ENCODE measurements around the gene CCDC33. TPM values are rescaled to one million over a fixed set of nuclear protein-coding genes. Genes with fewer than 3 reads are reported as not detected.

The CCDC33 gene
- polyA plus RNA-seq, 1 of the 3 experiments (the other 2 are of a cell fraction) = 4.0 TPM

- H3K4me2 ChIP-seq = no peak overlapping the region
- no peaks in the 10 kb centered on the region for H3K36me3 ChIP-seq (replicated peaks in 1 of 2; ENCODE audit: control insufficient read depth in 1 of 2, insufficient read depth in 2 of 2, low read length in 1 of 2)
- POLR2A ChIA-PET = interaction anchor here (0.7 to 1.4 kb wide), 2 partner anchors 33 to 55 kb away, joined by 4 to 7 read pairs; no protein-coding TSS in a partner anchor
- H3K4me3 ChIP-seq (ENCODE audit: low read depth in 2 of 2, low read length in 1 of 2) = no peak overlapping the region
- no peaks in the 10 kb centered on the region for H3F3A ChIP-seq (replicated peaks; ENCODE audit: insufficient read depth)
- no peak for DNase-seq
- H3K27me3 ChIP-seq (ENCODE audit: insufficient read depth) = no peaks in the 10 kb centered on the region
- peaks cover 4 to 63% of the 10 kb centered on the region in 2 experiments; a peak in 3 of 4 replicates for H3K4me1 ChIP-seq (ENCODE audit: control insufficient read depth in 1 of 2, insufficient read depth in 2 of 2, low read depth in 1 of 2, low read length in 1 of 2)
- no peak overlapping the region for H3K9ac ChIP-seq
- TF ChIP-seq RFX5 (IDR thresholded peaks at IDR 0.05; ENCODE audit: low read length) (no peak), PBX3 (IDR thresholded peaks at IDR 0.05) (no peak)
- 74% methylated on average over 5 of the region's 7 CpGs for WGBS (ENCODE audit: low lambda C conversion rate)
- H3K27ac ChIP-seq (ENCODE audit: low read depth in 2 of 2, low read length in 1 of 2) = peak overlapping the region in 1 of 2 experiments; percentile 62; a peak in 2 of 4 replicates
- no peaks in the 10 kb centered on the region for H3K9me3 ChIP-seq
- H2AFZ ChIP-seq (ENCODE audit: low read depth) = no peak overlapping the region
- no peaks in the 10 kb centered on the region for H3K79me2 ChIP-seq (ENCODE audit: insufficient read depth)
- no peaks in the 10 kb centered on the region for H3K9me2 ChIP-seq
- H4K20me1 ChIP-seq (ENCODE audit: insufficient read depth) = no peaks in the 10 kb centered on the region
- CTCF ChIA-PET = interaction anchor here (0.9 to 2.0 kb wide), 5 partner anchors 31 to 294 kb away, joined by 3 to 8 read pairs (median 3); partner anchors contain the start of gene STRA6
Measured at GRCh38 chr15:74258456-74259291, 22.5 kb downstream of the CCDC33 start.

GRCh38 chr15:74259292-74259648 is 23.1 kb downstream of the CCDC33 start:
- no peak overlapping the region for H3K9ac ChIP-seq
- H3K9me3 ChIP-seq = no peaks in the 10 kb centered on the region
- DNase-seq = no peak
- H3K9me2 ChIP-seq = no peaks in the 10 kb centered on the region
- H3F3A ChIP-seq (replicated peaks; ENCODE audit: insufficient read depth) = no peaks in the 10 kb centered on the region
- no peaks in the 10 kb centered on the region for H3K36me3 ChIP-seq (replicated peaks in 1 of 2; ENCODE audit: control insufficient read depth in 1 of 2, insufficient read depth in 2 of 2, low read length in 1 of 2)
- TF ChIP-seq EP300 (IDR thresholded peaks at IDR 0.05; ENCODE audit: borderline replicate concordance in 1 of 2, low read depth in 1 of 2, low read length in 1 of 2) (no peak), RFX5 (IDR thresholded peaks at IDR 0.05; ENCODE audit: low read length) (no peak), GABPA (IDR thresholded peaks at IDR 0.05; ENCODE audit: low read depth) (no peak), FOXM1 (IDR thresholded peaks at IDR 0.05; ENCODE audit: low read depth) (no peak)
- peaks cover 4 to 69% of the 10 kb centered on the region in 2 experiments; a peak in 3 of 4 replicates for H3K4me1 ChIP-seq (ENCODE audit: control insufficient read depth in 1 of 2, insufficient read depth in 2 of 2, low read depth in 1 of 2, low read length in 1 of 2)
- H3K79me2 ChIP-seq (ENCODE audit: insufficient read depth) = no peaks in the 10 kb centered on the region
- H2AFZ ChIP-seq (ENCODE audit: low read depth) = no peak overlapping the region
- H4K20me1 ChIP-seq (ENCODE audit: insufficient read depth) = no peaks in the 10 kb centered on the region
- peak overlapping the region in 1 of 2 experiments; percentile 62; a peak in 2 of 4 replicates for H3K27ac ChIP-seq (ENCODE audit: low read depth in 2 of 2, low read length in 1 of 2)
- H3K4me3 ChIP-seq (ENCODE audit: low read depth in 2 of 2, low read length in 1 of 2) = no peak overlapping the region
- 54% methylated on average over 2 of the region's 5 CpGs for WGBS (ENCODE audit: low lambda C conversion rate)
- POLR2A ChIA-PET = interaction anchor here (0.6 kb wide), 1 partner anchor 19 kb away, joined by 3 read pairs; no protein-coding TSS in a partner anchor
- H3K4me2 ChIP-seq = no peak overlapping the region
- H3K27me3 ChIP-seq (ENCODE audit: insufficient read depth) = no peaks in the 10 kb centered on the region
- CTCF ChIA-PET = interaction anchor here (2.0 kb wide), 1 partner anchor 56 kb away, joined by 8 read pairs; the partner anchor contains the start of gene STRA6

DNA sequence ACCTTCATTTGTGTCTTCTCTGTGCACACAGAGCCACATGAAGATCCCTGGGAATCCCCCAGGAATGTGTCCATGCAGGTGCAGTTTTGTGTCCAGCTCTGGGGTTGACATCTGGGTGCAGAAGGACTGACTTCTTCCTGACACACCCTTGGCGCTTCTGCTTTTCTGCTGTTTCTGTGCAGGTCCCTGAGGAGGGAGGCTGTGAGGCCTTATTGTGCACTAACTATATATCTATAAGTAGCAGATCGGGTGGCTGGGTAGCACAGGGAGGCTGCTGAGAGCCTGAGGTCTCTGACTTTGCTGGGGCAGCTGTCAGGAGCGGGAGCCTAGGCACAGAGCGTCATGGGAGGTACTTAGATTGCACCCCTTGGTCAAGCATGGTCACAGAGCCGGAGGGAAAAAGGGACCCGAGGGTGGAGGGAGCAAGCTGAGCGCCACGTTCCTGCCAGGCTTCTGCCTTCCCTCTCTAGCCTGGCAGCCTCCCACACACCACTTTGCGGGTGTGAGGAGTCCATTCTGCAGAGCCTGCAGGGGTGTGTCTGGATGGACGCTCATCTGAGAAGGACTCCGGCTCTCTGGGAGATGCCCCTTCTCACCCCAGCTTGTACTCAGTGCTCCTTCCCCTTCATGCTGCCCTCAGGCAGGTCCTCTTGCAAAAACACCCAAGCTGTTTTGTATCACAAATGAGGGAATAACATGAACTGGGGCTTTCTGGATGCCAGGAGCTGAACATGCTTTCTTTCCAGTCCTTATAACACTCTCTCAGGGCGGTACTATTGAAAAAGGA is 23.9 kb downstream of the CCDC33 start:
- H3K4me3 ChIP-seq (ENCODE audit: low read depth in 2 of 2, low read length in 1 of 2) = no peak overlapping the region
- H3K27me3 ChIP-seq (ENCODE audit: insufficient read depth) = no peaks in the 10 kb centered on the region
- no peaks in the 10 kb centered on the region for H3K79me2 ChIP-seq (ENCODE audit: insufficient read depth)
- no peak for DNase-seq
- H3K4me1 ChIP-seq (ENCODE audit: control insufficient read depth in 1 of 2, insufficient read depth in 2 of 2, low read depth in 1 of 2, low read length in 1 of 2) = peaks cover 4 to 71% of the 10 kb centered on the region in 2 experiments; a peak in 3 of 4 replicates
- no peaks in the 10 kb centered on the region for H3K9me3 ChIP-seq
- ChIA-PET POLR2A (interaction anchor here (0.6 kb wide), 2 partner anchors 20 to 31 kb away, joined by 3 read pairs; no protein-coding TSS in a partner anchor), CTCF (interaction anchor here (0.6 to 2.0 kb wide), 9 partner anchors 8 to 132 kb away, joined by 3 to 8 read pairs (median 3); partner anchors contain the start of gene STRA6)
- H3K9ac ChIP-seq = no peak overlapping the region
- no peak overlapping the region for H3K4me2 ChIP-seq
- H3F3A ChIP-seq (replicated peaks; ENCODE audit: insufficient read depth) = no peaks in the 10 kb centered on the region
- no peaks in the 10 kb centered on the region for H3K36me3 ChIP-seq (replicated peaks in 1 of 2; ENCODE audit: control insufficient read depth in 1 of 2, insufficient read depth in 2 of 2, low read length in 1 of 2)
- H3K9me2 ChIP-seq = no peaks in the 10 kb centered on the region
- H2AFZ ChIP-seq (ENCODE audit: low read depth) = no peak overlapping the region
- WGBS (ENCODE audit: low lambda C conversion rate) = 59% methylated on average over 9 of the region's 12 CpGs
- peak overlapping the region in 1 of 2 experiments; percentile 62; a peak in 2 of 4 replicates for H3K27ac ChIP-seq (ENCODE audit: low read depth in 2 of 2, low read length in 1 of 2)
- H4K20me1 ChIP-seq (ENCODE audit: insufficient read depth) = no peaks in the 10 kb centered on the region
- no peak for TF ChIP-seq GATA2 (CRISPR knock-in tag; IDR thresholded peaks at IDR 0.05)
- TF ChIP-seq TAF1 (IDR thresholded peaks at IDR 0.05; ENCODE audit: borderline replicate concordance, low read depth, low read length) = no peak
- TF ChIP-seq ZBTB33 (IDR thresholded peaks at IDR 0.05; ENCODE audit: borderline replicate concordance, low read depth) = no peak
- TF ChIP-seq ELF1 (IDR thresholded peaks at IDR 0.05) = no peak
- no peak for TF ChIP-seq NRF1 (IDR thresholded peaks at IDR 0.05; ENCODE audit: low read depth, low read length)
- TF ChIP-seq MAX (IDR thresholded peaks at IDR 0.05; ENCODE audit: low read depth) = no peak
- TF ChIP-seq FOSL2 (IDR thresholded peaks at IDR 0.05; ENCODE audit: borderline replicate concordance, low read depth) = no peak
- TF ChIP-seq TEAD4 (IDR thresholded peaks at IDR 0.05; ENCODE audit: borderline replicate concordance, insufficient read depth) = no peak
- TF ChIP-seq, protein P1, sequence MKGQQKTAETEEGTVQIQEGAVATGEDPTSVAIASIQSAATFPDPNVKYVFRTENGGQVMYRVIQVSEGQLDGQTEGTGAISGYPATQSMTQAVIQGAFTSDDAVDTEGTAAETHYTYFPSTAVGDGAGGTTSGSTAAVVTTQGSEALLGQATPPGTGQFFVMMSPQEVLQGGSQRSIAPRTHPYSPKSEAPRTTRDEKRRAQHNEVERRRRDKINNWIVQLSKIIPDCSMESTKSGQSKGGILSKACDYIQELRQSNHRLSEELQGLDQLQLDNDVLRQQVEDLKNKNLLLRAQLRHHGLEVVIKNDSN (IDR thresholded peaks at IDR 0.05; ENCODE audit: borderline replicate concordance, low read depth) = no peak
- no peak for TF ChIP-seq RFX5 (IDR thresholded peaks at IDR 0.05; ENCODE audit: low read length)
